GM19467 (cell line): ENCODE measurements around the gene ZNF419.
A peak's percentile ranks its signal among the peaks of the same experiment; 100 is the strongest.

ENCODE experiments used
- ATAC-seq: cut with Tn5 transposase; IDR thresholded peaks from one replicate; pipeline ENCODE4 v1.9.1; 2021; ENCODE audit warnings: mild to moderate bottlenecking, moderate library complexity; ENCODE audit not compliant: unreplicated experiment

The ZNF419 gene

GRCh38 chr19:57527136-57527881 is 39.8 kb downstream of the ZNF419 start, which contains the start of gene ZNF549:
Gene ZNF549, plus strand, starts transcription at chr19:57527356. Its CDS starts 218 bp downstream, at chr19:57527574.
- ATAC-seq: peak; percentile 98

- no peak for ATAC-seq
Measured at GRCh38 chr19:57537953-57538547, 50.5 kb downstream of the ZNF419 start.
